ENCODE measurements around the gene KLHDC10.

Gene KLHDC10

DNA sequence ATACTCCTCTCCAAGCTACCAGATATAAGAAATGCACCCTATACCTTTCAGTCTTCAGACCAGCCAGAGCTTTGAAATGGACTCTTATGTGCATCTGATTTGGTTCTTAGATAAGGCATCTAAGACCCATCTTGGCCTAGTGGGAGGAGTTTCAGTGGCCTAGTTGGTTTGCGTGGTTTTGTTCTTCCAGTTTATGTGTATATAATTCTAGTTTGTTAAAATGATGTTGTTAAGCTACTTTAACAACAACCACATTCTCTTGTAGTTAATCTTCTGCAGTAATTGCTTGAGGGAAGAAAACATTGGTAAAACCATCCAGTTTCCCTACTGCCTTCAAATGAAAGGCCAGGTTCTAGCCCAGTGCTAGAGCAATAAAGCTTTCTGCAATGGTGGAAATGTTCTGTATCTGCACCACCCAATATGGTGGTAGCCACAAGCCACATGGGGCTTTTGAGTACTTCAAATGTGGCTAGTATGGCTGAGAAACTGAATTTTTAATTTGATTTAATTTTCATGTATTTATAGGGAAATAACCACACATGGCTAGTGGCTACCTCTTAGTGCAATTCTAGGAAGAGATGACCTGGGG is 66.3 kb downstream of the KLHDC10 start:
- peaks cover 8% of the 10 kb centered on the region for H3K27me3 ChIP-seq (ENCODE audit: control insufficient read depth, insufficient read depth, low read length)
- H3K36me3 ChIP-seq (ENCODE audit: control insufficient read depth, low read depth, low read length): no peaks in the 10 kb centered on the region
- H3K4me1 ChIP-seq (ENCODE audit: control insufficient read depth, low read depth, low read length): peaks cover 9% of the 10 kb centered on the region
- no peak overlapping the region for H3K9ac ChIP-seq (ENCODE audit: low read length)
- H3K27ac ChIP-seq (ENCODE audit: low read length): no peak overlapping the region
- H3K9me3 ChIP-seq (ENCODE audit: control insufficient read depth, low read depth, low read length): no peaks in the 10 kb centered on the region
- no peak overlapping the region for H3K4me3 ChIP-seq (ENCODE audit: low read length)

GRCh38 chr7:130137207-130137606 is 66.9 kb downstream of the KLHDC10 start:
- Histone ChIP-seq H3K9ac (ENCODE audit: low read length) (no peak overlapping the region), H3K36me3 (ENCODE audit: control insufficient read depth, low read depth, low read length) (no peaks in the 10 kb centered on the region), H3K27me3 (ENCODE audit: control insufficient read depth, insufficient read depth, low read length) (peaks cover 8% of the 10 kb centered on the region), H3K9me3 (ENCODE audit: control insufficient read depth, low read depth, low read length) (no peaks in the 10 kb centered on the region), H3K27ac (ENCODE audit: low read length) (no peak overlapping the region), H3K4me3 (ENCODE audit: low read length) (no peak overlapping the region), H3K4me1 (ENCODE audit: control insufficient read depth, low read depth, low read length) (peaks cover 14% of the 10 kb centered on the region)

- Histone ChIP-seq H3K27ac (ENCODE audit: low read length) (no peak overlapping the region), H3K27me3 (ENCODE audit: control insufficient read depth, insufficient read depth, low read length) (peaks cover 8% of the 10 kb centered on the region), H3K36me3 (ENCODE audit: control insufficient read depth, low read depth, low read length) (no peaks in the 10 kb centered on the region), H3K9me3 (ENCODE audit: control insufficient read depth, low read depth, low read length) (no peaks in the 10 kb centered on the region), H3K4me1 (ENCODE audit: control insufficient read depth, low read depth, low read length) (peaks cover 14% of the 10 kb centered on the region), H3K4me3 (ENCODE audit: low read length) (no peak overlapping the region), H3K9ac (ENCODE audit: low read length) (no peak overlapping the region)
Measured at GRCh38 chr7:130139193-130139960, 69.0 kb downstream of the KLHDC10 start.

DNA sequence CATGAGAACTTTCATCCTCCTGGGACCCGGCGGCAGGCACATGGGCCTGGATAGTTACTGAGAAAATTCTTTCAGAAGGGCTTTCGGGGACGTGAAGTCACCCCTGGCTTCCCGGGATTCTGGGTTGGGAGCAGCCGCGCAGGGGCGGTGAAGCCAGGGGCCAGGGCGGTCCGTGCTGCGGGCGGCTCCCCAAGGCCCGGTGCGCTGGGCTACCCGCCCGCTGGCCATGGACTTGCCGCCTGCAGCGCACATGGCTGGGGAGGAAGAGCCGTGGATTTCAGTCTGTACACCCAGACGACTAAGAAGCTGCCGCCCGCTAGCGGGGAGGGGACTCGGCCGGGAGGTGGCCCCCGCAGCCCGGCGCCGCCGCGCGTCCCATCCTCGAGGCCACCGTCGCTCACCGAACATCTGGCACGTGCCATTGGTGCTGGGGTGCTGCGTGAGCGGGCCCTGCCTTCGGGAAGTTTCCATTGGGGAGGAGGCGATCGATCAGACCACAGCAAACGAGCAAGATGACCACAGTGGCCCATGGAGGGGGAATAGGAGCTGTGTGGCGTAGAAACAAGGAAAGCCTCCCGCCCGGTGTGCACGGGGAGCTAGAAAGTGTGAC is 70.3 kb downstream of the KLHDC10 start:
- Histone ChIP-seq H3K27ac (ENCODE audit: low read length) (peak overlapping the region; percentile 74), H3K4me3 (ENCODE audit: low read length) (peak overlapping the region; percentile 63), H3K9ac (ENCODE audit: low read length) (peak overlapping the region; percentile 83), H3K27me3 (ENCODE audit: control insufficient read depth, insufficient read depth, low read length) (peaks cover 8% of the 10 kb centered on the region), H3K9me3 (ENCODE audit: control insufficient read depth, low read depth, low read length) (no peaks in the 10 kb centered on the region), H3K36me3 (ENCODE audit: control insufficient read depth, low read depth, low read length) (no peaks in the 10 kb centered on the region), H3K4me1 (ENCODE audit: control insufficient read depth, low read depth, low read length) (peaks cover 14% of the 10 kb centered on the region)

DNA sequence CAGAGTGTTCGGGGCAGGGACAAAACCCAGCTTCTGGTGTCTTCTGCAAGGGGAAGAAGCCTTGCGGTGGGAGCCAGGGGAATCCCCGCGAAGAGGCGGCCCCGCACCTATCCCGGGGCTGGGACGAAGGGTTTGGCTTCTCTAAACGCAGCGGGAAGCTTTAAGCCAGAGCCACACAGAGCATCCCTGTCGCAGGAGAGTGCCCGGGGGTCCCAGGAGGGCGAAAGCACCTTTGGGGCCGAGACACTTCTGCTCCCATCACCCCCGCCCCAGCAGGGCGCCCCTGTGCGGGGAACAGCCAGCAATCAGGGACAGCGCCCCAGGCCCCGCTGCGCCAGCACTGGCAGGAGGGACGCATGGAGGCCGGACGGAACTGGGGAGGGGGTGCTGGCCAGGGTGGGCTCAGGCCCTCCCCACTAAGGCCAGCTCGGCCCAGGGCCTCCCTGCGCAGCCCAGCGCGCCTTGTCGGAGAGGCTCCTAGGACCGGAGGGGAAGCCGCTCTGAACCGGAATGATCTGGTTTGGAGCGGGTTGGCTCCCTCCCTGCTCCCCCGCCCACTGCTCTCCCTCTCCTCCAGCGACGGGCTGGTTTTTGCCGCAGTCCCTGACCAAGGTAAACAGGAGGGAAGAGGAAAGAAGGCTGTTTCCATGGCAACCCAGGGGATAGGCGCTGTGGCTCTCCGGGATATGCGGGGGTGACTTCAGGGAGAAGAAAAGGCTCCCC is 71.0 kb downstream of the KLHDC10 start:
- Histone ChIP-seq H3K4me3 (ENCODE audit: low read length) (peak overlapping the region; percentile 63), H3K9me3 (ENCODE audit: control insufficient read depth, low read depth, low read length) (no peaks in the 10 kb centered on the region), H3K36me3 (ENCODE audit: control insufficient read depth, low read depth, low read length) (no peaks in the 10 kb centered on the region), H3K9ac (ENCODE audit: low read length) (peak overlapping the region; percentile 83), H3K27me3 (ENCODE audit: control insufficient read depth, insufficient read depth, low read length) (peaks cover 8% of the 10 kb centered on the region), H3K4me1 (ENCODE audit: control insufficient read depth, low read depth, low read length) (peaks cover 14% of the 10 kb centered on the region), H3K27ac (ENCODE audit: low read length) (peak overlapping the region; percentile 74)

DNA sequence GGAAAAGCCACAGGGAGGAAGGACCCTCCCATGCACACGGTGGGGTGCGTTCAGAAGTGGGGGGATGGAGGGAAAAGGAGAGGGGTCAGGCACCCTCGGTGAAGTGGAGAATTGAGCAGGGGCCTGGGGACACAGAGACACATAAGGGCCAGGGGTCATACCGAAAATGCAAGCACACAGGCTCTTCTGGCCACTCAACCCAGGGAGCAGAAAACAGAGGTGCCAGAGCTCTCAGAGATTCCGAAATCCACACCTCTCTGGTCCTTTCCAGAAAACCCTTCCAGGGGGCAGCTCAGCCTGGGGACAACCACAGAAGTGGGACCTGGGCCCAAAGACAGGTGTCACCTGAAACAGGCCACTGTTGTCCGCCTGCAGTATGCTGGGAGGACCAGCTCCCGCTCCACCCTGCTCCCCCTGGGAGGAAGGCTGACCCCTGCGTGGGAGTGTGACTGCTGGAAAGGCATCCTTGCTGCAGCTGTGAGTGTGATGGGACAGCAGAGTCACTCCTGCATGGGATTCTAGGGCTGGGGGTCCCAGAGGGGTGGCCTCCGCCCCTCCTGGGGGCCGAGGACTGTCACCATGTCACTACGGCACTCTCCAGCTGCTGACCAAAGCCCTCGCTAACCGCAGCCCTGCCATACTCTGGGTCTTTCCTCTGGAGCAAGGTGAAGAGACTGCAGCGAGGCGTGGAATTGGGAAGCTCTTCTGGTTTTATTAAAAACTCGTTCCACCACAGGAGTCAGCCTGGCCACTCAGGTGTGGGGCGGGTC is 71.7 kb downstream of the KLHDC10 start:
- H3K9me3 ChIP-seq (ENCODE audit: control insufficient read depth, low read depth, low read length): no peaks in the 10 kb centered on the region
- no peak overlapping the region for H3K27ac ChIP-seq (ENCODE audit: low read length)
- H3K36me3 ChIP-seq (ENCODE audit: control insufficient read depth, low read depth, low read length): no peaks in the 10 kb centered on the region
- peaks cover 14% of the 10 kb centered on the region for H3K4me1 ChIP-seq (ENCODE audit: control insufficient read depth, low read depth, low read length)
- peak overlapping the region; percentile 83 for H3K9ac ChIP-seq (ENCODE audit: low read length)
- H3K27me3 ChIP-seq (ENCODE audit: control insufficient read depth, insufficient read depth, low read length): peaks cover 8% of the 10 kb centered on the region
- peak overlapping the region; percentile 63 for H3K4me3 ChIP-seq (ENCODE audit: low read length)

GRCh38 chr7:130142654-130143333 is 72.5 kb downstream of the KLHDC10 start:
- H3K27ac ChIP-seq (ENCODE audit: low read length): no peak overlapping the region
- peaks cover 14% of the 10 kb centered on the region for H3K4me1 ChIP-seq (ENCODE audit: control insufficient read depth, low read depth, low read length)
- H3K9me3 ChIP-seq (ENCODE audit: control insufficient read depth, low read depth, low read length): no peaks in the 10 kb centered on the region
- no peak overlapping the region for H3K9ac ChIP-seq (ENCODE audit: low read length)
- peaks cover 8% of the 10 kb centered on the region for H3K27me3 ChIP-seq (ENCODE audit: control insufficient read depth, insufficient read depth, low read length)
- H3K4me3 ChIP-seq (ENCODE audit: low read length): no peak overlapping the region
- H3K36me3 ChIP-seq (ENCODE audit: control insufficient read depth, low read depth, low read length): no peaks in the 10 kb centered on the region

- Histone ChIP-seq H3K4me1 (ENCODE audit: control insufficient read depth, low read depth, low read length) (peaks cover 14% of the 10 kb centered on the region), H3K9me3 (ENCODE audit: control insufficient read depth, low read depth, low read length) (no peaks in the 10 kb centered on the region), H3K27ac (ENCODE audit: low read length) (no peak overlapping the region), H3K9ac (ENCODE audit: low read length) (no peak overlapping the region), H3K4me3 (ENCODE audit: low read length) (no peak overlapping the region), H3K27me3 (ENCODE audit: control insufficient read depth, insufficient read depth, low read length) (peaks cover 8% of the 10 kb centered on the region), H3K36me3 (ENCODE audit: control insufficient read depth, low read depth, low read length) (no peaks in the 10 kb centered on the region)
Measured at GRCh38 chr7:130143334-130143732, 73.0 kb downstream of the KLHDC10 start.

GRCh38 chr7:130143986-130144311 is 73.6 kb downstream of the KLHDC10 start:
- Histone ChIP-seq H3K27me3 (ENCODE audit: control insufficient read depth, insufficient read depth, low read length) (peaks cover 8% of the 10 kb centered on the region), H3K4me1 (ENCODE audit: control insufficient read depth, low read depth, low read length) (peaks cover 14% of the 10 kb centered on the region), H3K27ac (ENCODE audit: low read length) (no peak overlapping the region), H3K4me3 (ENCODE audit: low read length) (no peak overlapping the region), H3K36me3 (ENCODE audit: control insufficient read depth, low read depth, low read length) (no peaks in the 10 kb centered on the region), H3K9me3 (ENCODE audit: control insufficient read depth, low read depth, low read length) (no peaks in the 10 kb centered on the region), H3K9ac (ENCODE audit: low read length) (no peak overlapping the region)

DNA sequence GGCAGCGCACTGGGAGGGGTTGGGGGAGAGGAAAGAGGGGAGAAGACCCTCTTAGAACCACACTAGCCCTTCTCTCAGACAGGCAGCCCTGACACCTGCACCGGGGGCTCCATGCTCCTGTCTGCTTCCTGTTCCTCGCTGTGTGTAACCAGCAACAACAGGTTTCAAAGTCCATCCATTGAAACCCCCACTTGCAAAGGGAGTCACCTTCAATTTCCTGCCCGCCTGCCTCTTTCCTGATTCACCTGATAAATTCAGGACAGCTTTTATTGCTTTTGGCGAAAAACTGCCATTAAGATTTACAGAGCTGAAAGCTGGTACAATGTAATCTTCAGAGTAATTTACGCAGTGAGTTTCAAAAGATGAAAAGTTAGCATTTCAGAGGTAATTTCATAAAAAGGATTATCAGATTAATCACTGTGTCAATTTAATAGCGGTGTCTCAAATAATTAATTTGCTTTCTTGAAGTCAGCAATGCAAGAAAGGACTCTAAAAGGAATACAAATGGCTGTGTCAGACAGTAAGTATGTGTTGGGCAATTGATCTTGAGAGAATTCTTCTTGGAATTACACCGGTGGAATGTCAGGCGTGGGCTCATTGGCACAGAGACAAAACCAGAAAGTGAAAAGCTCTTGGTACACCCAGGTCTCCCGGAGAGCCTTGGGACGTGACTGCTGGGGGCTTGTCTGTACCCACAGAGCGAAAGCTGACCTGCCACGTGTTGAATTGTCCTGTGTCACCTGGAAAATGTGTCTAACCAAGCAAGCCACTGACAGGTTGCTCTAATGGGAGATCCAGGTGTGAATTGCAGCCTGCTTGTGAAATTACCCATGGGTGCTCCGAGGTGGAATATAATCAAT is 74.2 kb downstream of the KLHDC10 start:
- Histone ChIP-seq H3K36me3 (ENCODE audit: control insufficient read depth, low read depth, low read length) (no peaks in the 10 kb centered on the region), H3K27ac (ENCODE audit: low read length) (no peak overlapping the region), H3K4me1 (ENCODE audit: control insufficient read depth, low read depth, low read length) (peaks cover 14% of the 10 kb centered on the region)

More for the DNA sequence above, 74.2 kb downstream of the KLHDC10 start:
- no peaks in the 10 kb centered on the region for H3K9me3 ChIP-seq (ENCODE audit: control insufficient read depth, low read depth, low read length)
- no peak overlapping the region for H3K4me3 ChIP-seq (ENCODE audit: low read length)
- no peak overlapping the region for H3K9ac ChIP-seq (ENCODE audit: low read length)
- peaks cover 8% of the 10 kb centered on the region for H3K27me3 ChIP-seq (ENCODE audit: control insufficient read depth, insufficient read depth, low read length)
